Endothelial cell of umbilical vein (primary cell): ENCODE data around the gene SYCP2. TPM values are rescaled to one million over a fixed set of nuclear protein-coding genes. Genes with fewer than 3 reads are reported as not detected.

Experiments
- BruUV-seq: library from RNA; stranded (reverse); fragments of 400-500 nt; replicated peaks from 2 replicates; lab custom pipeline; 2021; lab: Mats Ljungman, UMichigan
- CTCF ChIA-PET: fragments of 300-600, 350-600 bp; sonication (Branson Sonifier 250); formaldehyde crosslinking; loops from one replicate; lab custom pipeline; 2021; ENCODE audit warnings: antibody characterized with exemption, inconsistent platforms; lab: Charles Lee
- POLR2A ChIA-PET: fragments of 300-600, 350-600 bp; sonication (Branson Sonifier 250); formaldehyde crosslinking; loops from one replicate; lab custom pipeline; 2021; ENCODE audit warnings: antibody characterized with exemption, inconsistent platforms; lab: Charles Lee
- DNase-seq: peaks from one replicate; pipeline ENCODE4 v3.0.0-alpha.2; 2011; ENCODE audit warnings: low read depth, low spot score
- FAIRE-seq: peaks from 2 replicates; lab custom pipeline; 2011; peaks lifted over from hg19 to GRCh38; lab: Jason Lieb, UNC
- H2AFZ ChIP-seq: 2 replicates; pipeline ENCODE4 v1.6.0; 2012; ENCODE audit warnings: low read depth, low read length, control low read depth, inconsistent platforms
- H3K27ac ChIP-seq: 2 replicates; pipeline ENCODE4 v1.5.1; 2011; ENCODE audit warnings: low read depth, mild to moderate bottlenecking, control low read depth, low read length, moderate library complexity; ENCODE audit not compliant: insufficient read depth
- H3K27me3 ChIP-seq, 2 experiments: 2 replicates each; pipeline versions ENCODE4 v1.6.0 to v1.6.1; 2011; ENCODE audit warnings: low read length in 2 of 2, mixed read lengths in 1 of 2; ENCODE audit not compliant: control insufficient read depth in 2 of 2, insufficient read depth in 2 of 2
- H3K36me3 ChIP-seq, 2 experiments: 2 replicates in 1 of 2; 3 replicates in 1 of 2; pipeline ENCODE4 v1.5.1; 2011; ENCODE audit warnings: low read length in 2 of 2, mild to moderate bottlenecking in 1 of 2, moderate library complexity in 1 of 2; ENCODE audit not compliant: control insufficient read depth in 2 of 2, insufficient read depth in 2 of 2; ENCODE audit errors: extremely low read depth in 1 of 2
- H3K4me1 ChIP-seq: 3 replicates; pipeline ENCODE4 v1.5.1; 2011; ENCODE audit warnings: mild to moderate bottlenecking, low read length; ENCODE audit not compliant: control insufficient read depth, insufficient read depth; ENCODE audit errors: extremely low read depth
- H3K4me2 ChIP-seq: 2 replicates; pipeline ENCODE4 v1.6.1; 2011; ENCODE audit warnings: low read length, control low read depth, mixed read lengths; ENCODE audit not compliant: insufficient read depth
- H3K4me3 ChIP-seq, 3 experiments: fragments of 200-600 bp in 1 of 3; sonication (generic), shearing (Covaris generic) in 1 of 3; replicated peaks in 1 of 3; 2 replicates each; pipeline ENCODE4 v1.5.1; 2011 to 2016; ENCODE audit warnings: control low read depth in 3 of 3, low read length in 3 of 3, mild to moderate bottlenecking in 2 of 3, inconsistent platforms in 1 of 3, low read depth in 1 of 3, moderate library complexity in 1 of 3; ENCODE audit not compliant: insufficient read depth in 1 of 3
- H3K79me2 ChIP-seq: 2 replicates; pipeline ENCODE4 v1.6.0; 2012; ENCODE audit warnings: low read length, inconsistent platforms; ENCODE audit not compliant: control insufficient read depth, insufficient read depth
- H3K9ac ChIP-seq: replicated peaks from 2 replicates; pipeline ENCODE3; 2011; ENCODE audit warnings: low read length, control low read depth; ENCODE audit not compliant: insufficient read depth; ENCODE audit errors: extremely low read depth
- H3K9me1 ChIP-seq: replicated peaks from 3 replicates; pipeline ENCODE4 v1.6.0; 2011; ENCODE audit warnings: mild to moderate bottlenecking, low read length; ENCODE audit not compliant: control insufficient read depth, insufficient read depth; ENCODE audit errors: extremely low read depth
- H3K9me3 ChIP-seq: replicated peaks from 2 replicates; pipeline ENCODE4 v1.5.1; 2012; ENCODE audit warnings: low read length, inconsistent platforms; ENCODE audit not compliant: control insufficient read depth, insufficient read depth
- H4K20me1 ChIP-seq: replicated peaks from 2 replicates; pipeline ENCODE3; 2011; ENCODE audit warnings: mild to moderate bottlenecking, low read length; ENCODE audit not compliant: control insufficient read depth, insufficient read depth; ENCODE audit errors: extremely low read depth
- FOS ChIP-seq: IDR thresholded peaks from 2 replicates; pipeline ENCODE4 v1.6.1; 2011; ENCODE audit warnings: mild to moderate bottlenecking, low read length, moderate library complexity, borderline replicate concordance; ENCODE audit not compliant: insufficient read depth
- GATA2 ChIP-seq: IDR thresholded peaks from 2 replicates; pipeline ENCODE4 v1.7.0; 2011; ENCODE audit warnings: low read depth, mild to moderate bottlenecking, moderate library complexity, mixed read lengths, low read length; ENCODE audit not compliant: insufficient read length, insufficient read depth
- JUN ChIP-seq: IDR thresholded peaks from 2 replicates; pipeline ENCODE4 v1.6.1; 2011; ENCODE audit warnings: borderline replicate concordance, low read depth; ENCODE audit not compliant: insufficient read length, insufficient read depth
- MYC ChIP-seq: IDR thresholded peaks from one replicate; pipeline ENCODE4 v1.6.1; 2011; ENCODE audit warnings: mild to moderate bottlenecking, low read depth, low read length
- POLR2A ChIP-seq: IDR thresholded peaks from 2 replicates; pipeline ENCODE4 v1.6.1; 2012; ENCODE audit warnings: low read depth, mild to moderate bottlenecking, control low read depth, low read length
- dilution Hi-C: fragments of 300-500 bp; cut with MboI; formaldehyde crosslinking; loops from one replicate; pipeline ENCODE4 v1.15.0; 2019; ENCODE audit warnings: low sequenced_read_pairs; ENCODE audit not compliant: extremely low pct_ligation_motif_present
- intact Hi-C: fragments of 100-400 bp; cut with micrococcal nuclease; formaldehyde crosslinking; loops from one replicate; pipeline ENCODE4 v1.10.0; 2022
- polyA plus RNA-seq, 4 experiments: library from polyadenylated mRNA; depleted of rRNA in 3 of 4; stranded (reverse) in 3 of 4; unstranded in 1 of 4; fragments of >200 nt; gene quantifications; 2 replicates each; pipeline versions ENCODE4 v1.2.1 to v1.2.3, GENCODE V29; 2011 to 2012; ENCODE audit warnings: missing spikeins in 1 of 4
- total RNA-seq: library from RNA; stranded (reverse); gene quantifications from 2 replicates; pipeline ENCODE4 v1.2.3, GENCODE V29; 2021
- TF ChIP-seq, protein P1 (sequence below), 2 donors: IDR thresholded peaks; 1 replicate in 1 of 2; 2 replicates in 1 of 2; pipeline ENCODE4 v1.5.1; 2011; ENCODE audit warnings: low read length in 2 of 2, mild to moderate bottlenecking in 2 of 2, moderate library complexity in 2 of 2, control low read depth in 1 of 2, inconsistent platforms in 1 of 2, low read depth in 1 of 2; ENCODE audit not compliant: insufficient read depth in 1 of 2; ENCODE audit errors: extremely low read depth in 1 of 2
- TF ChIP-seq, protein P2 (sequence below): IDR thresholded peaks from 2 replicates; pipeline ENCODE4 v1.6.1; 2011; ENCODE audit not compliant: insufficient read depth, insufficient read length

Gene SYCP2
- total and polyA plus RNA-seq, 2 donors (not counting 3 experiments of a cell fraction or from before 2014, with no cell fraction given): 0.07 to 0.35 TPM

DNA sequence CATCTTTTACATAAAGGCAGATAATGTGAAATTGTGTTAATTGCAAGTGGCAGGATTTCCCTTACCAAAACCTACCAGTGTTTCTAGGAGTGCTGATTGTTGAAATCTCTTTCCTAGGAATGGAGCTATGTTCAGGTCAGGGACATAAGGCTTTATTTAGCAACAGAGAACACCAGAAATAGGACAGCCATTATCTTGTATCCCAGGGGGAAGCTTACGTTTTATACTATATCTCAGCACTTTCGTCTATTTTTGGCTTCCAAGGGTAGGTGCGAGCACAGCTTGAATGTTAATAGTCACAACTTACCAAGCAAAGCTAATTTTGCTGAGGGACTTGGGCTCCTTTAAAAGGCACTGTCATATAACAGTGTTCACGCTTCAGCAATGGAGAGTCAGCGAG is 94.0 kb downstream of the SYCP2 start:
- Histone ChIP-seq H3K27ac (no peak overlapping the region), H3K4me2 (no peak overlapping the region), H3K9ac (no peak overlapping the region), H3K27me3 (no peaks in the 10 kb centered on the region), H3K4me1 (peaks cover 2% of the 10 kb centered on the region), H3K36me3 (no peaks in the 10 kb centered on the region), H3K9me1 (no peaks in the 10 kb centered on the region), H3K4me3 (no peak overlapping the region), H3K79me2 (no peaks in the 10 kb centered on the region), H4K20me1 (no peaks in the 10 kb centered on the region), H2AFZ (no peak overlapping the region), H3K9me3 (no peaks in the 10 kb centered on the region)
- CTCF ChIA-PET: interaction anchor here (2.7 kb wide), 1 partner anchor 11 kb away, joined by 8 read pairs; no protein-coding TSS in a partner anchor
- POLR2A ChIA-PET: interaction anchor here (0.6 kb wide), 1 partner anchor 218 kb away, joined by 3 read pairs; no protein-coding TSS in a partner anchor
- DNase-seq (no peak), FAIRE-seq (no peak)
- TF ChIP-seq, protein P1, sequence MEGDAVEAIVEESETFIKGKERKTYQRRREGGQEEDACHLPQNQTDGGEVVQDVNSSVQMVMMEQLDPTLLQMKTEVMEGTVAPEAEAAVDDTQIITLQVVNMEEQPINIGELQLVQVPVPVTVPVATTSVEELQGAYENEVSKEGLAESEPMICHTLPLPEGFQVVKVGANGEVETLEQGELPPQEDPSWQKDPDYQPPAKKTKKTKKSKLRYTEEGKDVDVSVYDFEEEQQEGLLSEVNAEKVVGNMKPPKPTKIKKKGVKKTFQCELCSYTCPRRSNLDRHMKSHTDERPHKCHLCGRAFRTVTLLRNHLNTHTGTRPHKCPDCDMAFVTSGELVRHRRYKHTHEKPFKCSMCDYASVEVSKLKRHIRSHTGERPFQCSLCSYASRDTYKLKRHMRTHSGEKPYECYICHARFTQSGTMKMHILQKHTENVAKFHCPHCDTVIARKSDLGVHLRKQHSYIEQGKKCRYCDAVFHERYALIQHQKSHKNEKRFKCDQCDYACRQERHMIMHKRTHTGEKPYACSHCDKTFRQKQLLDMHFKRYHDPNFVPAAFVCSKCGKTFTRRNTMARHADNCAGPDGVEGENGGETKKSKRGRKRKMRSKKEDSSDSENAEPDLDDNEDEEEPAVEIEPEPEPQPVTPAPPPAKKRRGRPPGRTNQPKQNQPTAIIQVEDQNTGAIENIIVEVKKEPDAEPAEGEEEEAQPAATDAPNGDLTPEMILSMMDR (IDR thresholded peaks at IDR 0.05; ENCODE audit: extremely low read depth in 1 of 2, insufficient read depth in 1 of 2, low read depth in 1 of 2, low read length in 2 of 2): no peak
- TF ChIP-seq GATA2 (no peak), JUN (no peak), FOS (no peak), MYC (no peak), POLR2A (no peak)
- TF ChIP-seq, protein P2, sequence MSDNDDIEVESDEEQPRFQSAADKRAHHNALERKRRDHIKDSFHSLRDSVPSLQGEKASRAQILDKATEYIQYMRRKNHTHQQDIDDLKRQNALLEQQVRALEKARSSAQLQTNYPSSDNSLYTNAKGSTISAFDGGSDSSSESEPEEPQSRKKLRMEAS: no peak
- intact Hi-C loops: no loop called here
- BruUV-seq: no TSS peak
- dilution Hi-C loops: no loop called here
